H9 (cell line): ENCODE data around the gene RNF17. TPM values are rescaled to one million over a fixed set of nuclear protein-coding genes. Genes with fewer than 3 reads are reported as not detected.

ENCODE experiments used
- DNase-seq: peaks from one replicate; pipeline ENCODE4 v3.0.0-alpha.2; 2017
- H2AFZ ChIP-seq: one replicate; pipeline ENCODE4 v1.6.1; 2013; ENCODE audit warnings: mild to moderate bottlenecking, low read length, control low read depth, moderate library complexity
- H2AK5ac ChIP-seq: 2 replicates; pipeline ENCODE4 v1.6.1; 2013; ENCODE audit warnings: low read length, control low read depth, mixed read lengths; ENCODE audit not compliant: insufficient read length
- H2BK120ac ChIP-seq: one replicate; pipeline ENCODE4 v1.6.1; 2013; ENCODE audit warnings: low read depth, mild to moderate bottlenecking, low read length, control low read depth, inconsistent platforms; ENCODE audit not compliant: poor library complexity, severe bottlenecking
- H2BK12ac ChIP-seq: 2 replicates; pipeline ENCODE4 v1.6.1; 2013; ENCODE audit warnings: low read length, control low read depth, mixed read lengths, low read depth; ENCODE audit not compliant: insufficient read length
- H2BK15ac ChIP-seq: 2 replicates; pipeline ENCODE4 v1.6.1; 2013; ENCODE audit warnings: low read depth, low read length, control low read depth
- H2BK20ac ChIP-seq: one replicate; pipeline ENCODE4 v1.6.1; 2013; ENCODE audit warnings: low read depth, mild to moderate bottlenecking, low read length, control low read depth, inconsistent platforms; ENCODE audit not compliant: poor library complexity, severe bottlenecking
- H2BK5ac ChIP-seq: 2 replicates; pipeline ENCODE4 v1.6.1; 2013; ENCODE audit warnings: low read length, control low read depth, mixed read lengths; ENCODE audit not compliant: insufficient read length
- H3K14ac ChIP-seq: 2 replicates; pipeline ENCODE4 v1.6.1; 2013; ENCODE audit warnings: low read length, control low read depth; ENCODE audit not compliant: insufficient read depth
- H3K18ac ChIP-seq: 2 replicates; pipeline ENCODE4 v1.6.1; 2013; ENCODE audit warnings: low read depth, mild to moderate bottlenecking, mixed read lengths, low read length, control low read depth; ENCODE audit not compliant: insufficient read length
- H3K23ac ChIP-seq: 2 replicates; pipeline ENCODE4 v1.6.1; 2013; ENCODE audit warnings: low read length, control low read depth, mixed read lengths, low read depth; ENCODE audit not compliant: insufficient read length
- H3K23me2 ChIP-seq: 2 replicates; pipeline ENCODE4 v1.6.1; 2013; ENCODE audit warnings: low read depth, mild to moderate bottlenecking, mixed read lengths, low read length, control low read depth; ENCODE audit not compliant: insufficient read length, poor library complexity, severe bottlenecking
- H3K27ac ChIP-seq: 2 replicates; pipeline ENCODE4 v1.5.1; 2013; ENCODE audit warnings: low read length, control low read depth, mixed read lengths, low read depth; ENCODE audit not compliant: insufficient read length
- H3K27me3 ChIP-seq: 2 replicates; pipeline ENCODE4 v1.6.1; 2013; ENCODE audit warnings: low read length, control low read depth, inconsistent platforms; ENCODE audit not compliant: insufficient read depth
- H3K4ac ChIP-seq: 2 replicates; pipeline ENCODE4 v1.6.1; 2013; ENCODE audit warnings: low read depth, mild to moderate bottlenecking, control low read depth, inconsistent platforms, low read length, moderate library complexity
- H3K4me1 ChIP-seq: 2 replicates; pipeline ENCODE4 v1.6.1; 2013; ENCODE audit warnings: low read length, control low read depth, inconsistent platforms; ENCODE audit not compliant: insufficient read depth
- H3K4me2 ChIP-seq: 2 replicates; pipeline ENCODE4 v1.6.1; 2013; ENCODE audit warnings: low read length, control low read depth, mixed read lengths; ENCODE audit not compliant: insufficient read length, insufficient read depth
- H3K56ac ChIP-seq: 2 replicates; pipeline ENCODE4 v1.6.1; 2013; ENCODE audit warnings: low read depth, mild to moderate bottlenecking, mixed read lengths, low read length, control low read depth; ENCODE audit not compliant: insufficient read length
- H3K79me1 ChIP-seq: 2 replicates; pipeline ENCODE4 v1.6.1; 2013; ENCODE audit warnings: low read depth, mild to moderate bottlenecking, moderate library complexity, low read length, control low read depth, inconsistent platforms; ENCODE audit not compliant: insufficient read depth, poor library complexity, severe bottlenecking
- H3K79me2 ChIP-seq: 2 replicates; pipeline ENCODE4 v1.6.1; 2013; ENCODE audit warnings: low read length, control low read depth, inconsistent platforms; ENCODE audit not compliant: insufficient read depth
- H3K9ac ChIP-seq: 2 replicates; pipeline ENCODE4 v1.6.1; 2013; ENCODE audit warnings: low read length, control low read depth, mixed read lengths; ENCODE audit not compliant: insufficient read length; ENCODE audit errors: extremely low read depth
- H3K9me3 ChIP-seq: one replicate; pipeline ENCODE4 v1.6.1; 2013; ENCODE audit warnings: low read depth, low read length, inconsistent platforms; ENCODE audit not compliant: control insufficient read depth
- H3T11ph ChIP-seq: one replicate; pipeline ENCODE4 v1.6.1; 2013; ENCODE audit warnings: mild to moderate bottlenecking, low read length, control low read depth, inconsistent platforms
- H4K20me1 ChIP-seq: one replicate; pipeline ENCODE4 v1.6.1; 2013; ENCODE audit not compliant: control insufficient read depth, insufficient read length, insufficient read depth
- H4K5ac ChIP-seq: 2 replicates; pipeline ENCODE4 v1.6.1; 2013; ENCODE audit warnings: low read depth, mild to moderate bottlenecking, mixed read lengths, low read length, control low read depth; ENCODE audit not compliant: insufficient read length
- H4K8ac ChIP-seq: replicated peaks from 2 replicates; pipeline ENCODE4 v1.6.1; 2013; ENCODE audit warnings: low read length, control low read depth, mixed read lengths, low read depth; ENCODE audit not compliant: insufficient read length
- H4K91ac ChIP-seq: 2 replicates; pipeline ENCODE4 v1.6.1; 2013; ENCODE audit warnings: low read depth, mild to moderate bottlenecking, moderate library complexity, mixed read lengths, low read length, control low read depth; ENCODE audit not compliant: insufficient read length
- H3K27ac Mint-ChIP-seq, 3 experiments: 2 replicates in 2 of 3; 3 replicates in 1 of 3; pipeline ENCODE4 v1.8.0; 2020 to 2021; ENCODE audit warnings: mixed read lengths in 3 of 3, mild to moderate bottlenecking in 1 of 3, moderate library complexity in 1 of 3
- H3K27me3 Mint-ChIP-seq: 2 replicates; pipeline ENCODE4 v1.8.0; 2021; ENCODE audit warnings: low read depth, mild to moderate bottlenecking, moderate library complexity, mixed read lengths
- H3K36me3 Mint-ChIP-seq, 3 experiments: 2 replicates in 2 of 3; 3 replicates in 1 of 3; pipeline ENCODE4 v1.8.0; 2020 to 2021; ENCODE audit warnings: low read depth in 3 of 3, mixed read lengths in 3 of 3; ENCODE audit not compliant: insufficient read depth in 1 of 3
- H3K4me1 Mint-ChIP-seq, 2 experiments: 2 replicates each; pipeline ENCODE4 v1.8.0; 2020; ENCODE audit warnings: mixed read lengths in 2 of 2
- H3K4me3 Mint-ChIP-seq, 2 experiments: 2 replicates in 1 of 2; 3 replicates in 1 of 2; pipeline ENCODE4 v1.8.0; 2020 to 2021; ENCODE audit warnings: mild to moderate bottlenecking in 2 of 2, mixed read lengths in 2 of 2, moderate library complexity in 1 of 2
- H3K9me3 Mint-ChIP-seq, 2 experiments: 2 replicates in 1 of 2; 3 replicates in 1 of 2; pipeline ENCODE4 v1.8.0; 2020; ENCODE audit warnings: mild to moderate bottlenecking in 2 of 2, mixed read lengths in 2 of 2, moderate library complexity in 1 of 2
- WGBS: extraction: QIAGEN DNeasy Blood & Tissue Kit; methylation state at CpG from one replicate; pipeline ENCODE4 v1.1.7; 2013; ENCODE audit warnings: missing lambda C conversion rate, low lambda C conversion rate, mixed read lengths; ENCODE audit not compliant: insufficient read length; ENCODE audit errors: extremely low coverage; 5-methylcytosine and 5-hydroxymethylcytosine counted together
- total RNA-seq: library from RNA; stranded (reverse); gene quantifications from 2 replicates; pipeline ENCODE4 v1.2.1, GENCODE V29; 2021
- TF ChIP-seq, protein P1 (sequence below): fragments of 200-600 bp; sonication (generic); conservative IDR thresholded peaks from 3 replicates; pipeline ENCODE4 v1.8.0; 2021; ENCODE audit warnings: antibody characterized with exemption, mild to moderate bottlenecking

RNF17 gene
- total RNA-seq, 1 experiment from 2014 or later = not detected

DNA sequence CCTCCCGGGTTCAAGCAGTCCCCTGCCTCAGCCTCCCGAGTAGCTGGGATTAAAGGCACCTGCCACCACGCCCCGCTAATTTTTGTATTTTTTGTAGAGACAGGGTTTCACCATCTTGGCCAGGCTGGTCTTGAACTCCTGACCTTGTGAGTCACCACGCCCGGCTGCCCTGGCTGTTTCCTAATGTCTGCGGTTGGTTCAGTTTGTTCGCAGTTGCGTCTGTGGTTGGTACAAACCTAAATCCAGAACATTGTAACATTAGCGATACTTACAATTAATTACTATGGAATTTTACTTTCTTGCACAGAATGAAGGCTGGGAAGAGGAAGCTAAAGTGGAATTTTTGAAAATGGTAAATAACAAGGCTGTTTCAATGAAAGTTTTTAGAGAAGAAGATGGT is 38.1 kb downstream of the RNF17 start:
- Histone ChIP-seq H3K14ac (no peak overlapping the region), H3T11ph (no peak overlapping the region), H3K9me3 (no peaks in the 10 kb centered on the region), H2BK20ac (no peak overlapping the region), H3K9ac (no peak overlapping the region), H3K27me3 (no peaks in the 10 kb centered on the region), H4K20me1 (no peaks in the 10 kb centered on the region), H2AFZ (no peak overlapping the region), H2BK15ac (no peak overlapping the region), H4K5ac (no peak overlapping the region), H3K4ac (no peak overlapping the region), H3K23me2 (no peaks in the 10 kb centered on the region), H3K79me1 (no peaks in the 10 kb centered on the region), H3K56ac (no peak overlapping the region), H2BK12ac (no peak overlapping the region), H3K27ac (no peak overlapping the region), H2BK120ac (no peak overlapping the region), H4K8ac (no peak overlapping the region), H3K79me2 (no peaks in the 10 kb centered on the region), H3K4me1 (no peaks in the 10 kb centered on the region), H3K4me2 (no peak overlapping the region), H3K23ac (no peak overlapping the region), H3K18ac (no peak overlapping the region), H4K91ac (no peak overlapping the region), H2BK5ac (no peak overlapping the region), H2AK5ac (no peak overlapping the region)
- TF ChIP-seq, protein P1, sequence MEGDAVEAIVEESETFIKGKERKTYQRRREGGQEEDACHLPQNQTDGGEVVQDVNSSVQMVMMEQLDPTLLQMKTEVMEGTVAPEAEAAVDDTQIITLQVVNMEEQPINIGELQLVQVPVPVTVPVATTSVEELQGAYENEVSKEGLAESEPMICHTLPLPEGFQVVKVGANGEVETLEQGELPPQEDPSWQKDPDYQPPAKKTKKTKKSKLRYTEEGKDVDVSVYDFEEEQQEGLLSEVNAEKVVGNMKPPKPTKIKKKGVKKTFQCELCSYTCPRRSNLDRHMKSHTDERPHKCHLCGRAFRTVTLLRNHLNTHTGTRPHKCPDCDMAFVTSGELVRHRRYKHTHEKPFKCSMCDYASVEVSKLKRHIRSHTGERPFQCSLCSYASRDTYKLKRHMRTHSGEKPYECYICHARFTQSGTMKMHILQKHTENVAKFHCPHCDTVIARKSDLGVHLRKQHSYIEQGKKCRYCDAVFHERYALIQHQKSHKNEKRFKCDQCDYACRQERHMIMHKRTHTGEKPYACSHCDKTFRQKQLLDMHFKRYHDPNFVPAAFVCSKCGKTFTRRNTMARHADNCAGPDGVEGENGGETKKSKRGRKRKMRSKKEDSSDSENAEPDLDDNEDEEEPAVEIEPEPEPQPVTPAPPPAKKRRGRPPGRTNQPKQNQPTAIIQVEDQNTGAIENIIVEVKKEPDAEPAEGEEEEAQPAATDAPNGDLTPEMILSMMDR = no peak
- DNase-seq = no peak
- Mint-ChIP-seq H3K4me3 (no peak overlapping the region), H3K36me3 (no peaks in the 10 kb centered on the region), H3K27ac (no peak overlapping the region), H3K27me3 (no peaks in the 10 kb centered on the region), H3K9me3 (no peaks in the 10 kb centered on the region), H3K4me1 (no peaks in the 10 kb centered on the region)
- no CpG with 5 or more reads among the region's 10 CpGs for WGBS
